BJ (cell line): ENCODE results near the gene SPATA6L. TPM values are rescaled to one million over a fixed set of nuclear protein-coding genes. Genes with fewer than 3 reads are reported as not detected.
A peak's percentile ranks its signal among the peaks of the same experiment; 100 is the strongest.

Experiments used
- CTCF ChIA-PET: fragments of 350-600 bp; formaldehyde crosslinking; extraction: SDS; loops from one replicate; lab custom pipeline; 2021; ENCODE audit warnings: antibody characterized with exemption, inconsistent platforms; lab: Yijun Ruan, JAX
- POLR2A ChIA-PET: fragments of 300-600 bp; sonication (Branson Sonifier 250); formaldehyde crosslinking; extraction: SDS; loops from one replicate; lab custom pipeline; 2021; ENCODE audit warnings: antibody characterized with exemption; lab: Charles Lee
- DNase-seq: peaks from one replicate; pipeline ENCODE4 v3.0.0-alpha.2; 2011; ENCODE audit warnings: low read depth
- H3K27me3 ChIP-seq: 2 replicates; pipeline ENCODE4 v1.6.0; 2011; ENCODE audit warnings: low read length; ENCODE audit not compliant: control insufficient read depth, insufficient read depth
- H3K36me3 ChIP-seq: 2 replicates; pipeline ENCODE4 v1.5.1; 2011; ENCODE audit warnings: low read length; ENCODE audit not compliant: control insufficient read depth, insufficient read depth
- H3K4me3 ChIP-seq: 2 replicates; pipeline ENCODE4 v1.5.1; 2011; ENCODE audit warnings: low read depth, mild to moderate bottlenecking, control low read depth, low read length
- CTCF ChIP-seq: IDR thresholded peaks from 2 replicates; pipeline ENCODE4 v1.5.1; 2011; ENCODE audit warnings: low read depth, mild to moderate bottlenecking, control low read depth, inconsistent platforms, low read length, moderate library complexity; ENCODE audit not compliant: insufficient read depth
- polyA plus RNA-seq: library from polyadenylated mRNA; depleted of rRNA; stranded (reverse); fragments of >200 nt; gene quantifications from 2 replicates; pipeline ENCODE4 v1.2.3, GENCODE V29; 2011

The SPATA6L gene
- polyA plus RNA-seq, 1 experiment = 0.43 TPM

DNA sequence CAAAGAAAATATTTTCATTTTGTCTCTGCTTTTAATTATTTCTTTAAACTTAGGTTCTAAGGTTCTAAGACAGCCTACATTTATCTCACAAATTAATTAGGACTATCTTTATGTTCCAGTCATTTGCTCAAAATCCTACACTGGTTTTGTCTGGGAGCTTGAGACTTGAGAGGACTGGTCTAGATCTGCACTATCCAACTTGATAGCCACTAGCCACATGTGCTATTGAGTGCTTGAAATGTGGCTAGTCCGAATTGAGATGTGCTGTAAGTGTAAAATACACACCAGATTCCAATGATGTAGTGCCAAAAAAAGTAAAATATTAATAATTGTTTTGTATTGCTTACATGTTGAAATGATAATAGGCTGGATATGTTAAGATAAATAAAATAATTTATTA is 20.3 kb upstream of the SPATA6L start:
- Histone ChIP-seq H3K4me3 (no peak overlapping the region), H3K27me3 (no peaks in the 10 kb centered on the region), H3K36me3 (peaks cover 6% of the 10 kb centered on the region; the same call in 1 of the 2 replicates)
- POLR2A ChIA-PET = no interaction called here
- DNase-seq = no peak
- TF ChIP-seq CTCF = no peak
- CTCF ChIA-PET = no interaction called here

DNA sequence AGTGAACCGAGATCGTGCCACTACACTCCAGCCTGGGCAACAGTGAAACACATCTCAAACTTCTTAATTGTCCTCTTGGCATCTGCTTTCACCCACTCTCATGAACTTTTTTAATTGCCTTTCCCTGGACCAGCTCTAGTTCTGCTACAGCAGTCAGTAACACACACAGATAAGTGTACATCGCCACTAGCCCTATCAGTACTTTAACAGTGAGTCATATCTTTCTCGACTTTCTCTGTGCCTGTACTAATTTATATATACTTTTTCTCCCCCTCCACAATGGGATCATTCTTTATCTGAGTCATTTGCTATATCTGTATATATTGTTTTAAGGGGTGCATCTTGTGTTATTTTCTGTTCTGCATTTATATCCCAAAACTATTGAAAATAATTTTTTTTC is 19.8 kb upstream of the SPATA6L start:
- DNase-seq = no peak
- ChIA-PET CTCF (no interaction called here), POLR2A (no interaction called here)
- no peak for TF ChIP-seq CTCF
- Histone ChIP-seq H3K4me3 (no peak overlapping the region), H3K36me3 (peaks cover 6% of the 10 kb centered on the region; the same call in 1 of the 2 replicates), H3K27me3 (no peaks in the 10 kb centered on the region)

DNA sequence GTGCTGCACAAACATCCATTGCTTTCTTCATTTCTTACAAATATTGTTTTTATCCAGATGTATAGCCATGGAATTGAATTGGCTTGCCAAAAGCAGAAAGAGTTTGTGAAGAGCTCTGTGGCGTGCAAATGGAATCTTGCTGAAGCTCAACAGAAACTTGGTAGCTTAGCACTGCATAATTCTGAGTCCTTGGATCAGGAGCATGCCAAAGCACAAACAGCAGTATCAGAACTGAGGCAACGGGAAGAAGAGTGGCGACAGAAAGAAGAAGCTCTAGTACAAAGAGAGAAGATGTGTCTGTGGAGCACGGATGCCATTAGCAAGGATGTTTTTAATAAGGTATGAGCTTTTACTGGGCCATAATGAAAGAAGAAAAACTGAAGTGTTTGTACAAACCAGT is 18.5 kb upstream of the SPATA6L start:
- 0 out of 2 replicates have a peak, but pooled peaks cover 4% of the 10 kb centered on the region for H3K36me3 ChIP-seq
- ChIA-PET CTCF (no interaction called here), POLR2A (no interaction called here)
- no peak for TF ChIP-seq CTCF
- no peak overlapping the region for H3K4me3 ChIP-seq
- DNase-seq = no peak
- no peaks in the 10 kb centered on the region for H3K27me3 ChIP-seq

DNA sequence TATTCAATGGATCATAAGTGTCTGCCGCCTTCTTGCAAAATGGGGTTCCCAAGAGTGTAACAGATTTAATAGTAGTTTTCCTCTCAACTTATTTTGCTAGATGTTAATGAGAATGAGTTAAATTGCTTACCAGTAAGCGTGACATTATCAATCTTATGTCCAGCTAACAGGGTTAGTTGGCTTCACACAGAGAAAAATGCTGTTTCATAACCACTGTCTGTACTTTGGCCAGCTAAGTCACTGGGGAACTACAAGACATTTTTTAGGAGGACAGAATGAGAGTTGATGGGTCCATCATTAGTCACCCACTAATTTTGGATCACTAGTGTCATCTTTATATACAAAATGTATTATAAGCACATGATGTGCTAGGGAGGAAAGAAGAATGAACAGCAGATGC is 14.5 kb upstream of the SPATA6L start:
- peak overlapping the region; percentile 76 for H3K4me3 ChIP-seq
- H3K36me3 ChIP-seq = 0 out of 2 replicates have a peak, but pooled peaks cover 2% of the 10 kb centered on the region
- H3K27me3 ChIP-seq = no peaks in the 10 kb centered on the region
- no peak for TF ChIP-seq CTCF
- POLR2A ChIA-PET = no interaction called here
- CTCF ChIA-PET = interaction anchor here (1.2 kb wide), 1 partner anchor 14 kb away, joined by 3 read pairs; no protein-coding TSS in a partner anchor
- DNase-seq = no peak

- Histone ChIP-seq H3K4me3 (peak overlapping the region; percentile 76), H3K36me3 (0 out of 2 replicates have a peak, but pooled peaks cover 2% of the 10 kb centered on the region), H3K27me3 (no peaks in the 10 kb centered on the region)
- no peak for TF ChIP-seq CTCF
- ChIA-PET CTCF (interaction anchor here (1.4 kb wide), 1 partner anchor 11 kb away, joined by 6 read pairs; no protein-coding TSS in a partner anchor), POLR2A (no interaction called here)
- no peak for DNase-seq
Observed at GRCh38 chr9:4680173-4680525, 13.9 kb upstream of the SPATA6L start.
